ENCODE data around the gene DSC1. TPM values are rescaled to one million over a fixed set of nuclear protein-coding genes. Genes with fewer than 3 reads are reported as not detected.

The DSC1 gene
- total RNA-seq, 4 donors from 2014 or later = 0.35 TPM; not detected in 3

DNA sequence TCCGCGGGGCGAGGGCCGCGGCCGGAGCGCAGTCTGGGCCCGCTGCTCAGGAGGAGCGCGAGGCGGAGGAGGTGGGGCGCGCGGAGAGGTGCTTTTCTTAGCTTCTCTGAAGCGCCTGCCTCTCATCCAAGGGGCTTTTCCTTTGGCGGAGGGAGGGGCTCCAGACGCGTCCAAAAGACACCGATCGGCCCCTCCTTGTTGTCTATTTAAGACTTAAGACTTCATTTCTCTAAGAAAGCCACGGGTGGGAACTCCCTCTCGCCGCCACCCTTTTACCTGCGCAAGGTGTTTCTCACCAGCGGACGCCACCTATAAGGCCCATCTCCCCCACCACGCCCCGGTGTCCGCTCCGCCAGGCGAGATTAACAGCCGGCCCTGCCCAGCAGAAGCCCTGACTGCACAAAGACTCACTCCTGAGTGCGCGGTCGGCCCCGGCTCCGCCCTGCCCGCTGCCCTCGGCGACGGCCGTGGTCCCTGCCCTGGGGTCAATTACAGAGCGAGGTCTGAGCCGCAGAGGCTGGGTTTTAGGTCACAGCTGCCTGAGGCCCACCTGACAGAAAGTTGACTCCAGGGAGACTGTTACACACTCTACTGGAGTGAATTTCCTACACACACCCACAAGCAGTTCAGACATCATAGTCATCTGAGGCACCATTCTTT, 60.5 kb downstream of the DSC1 start, which contains the start of gene DSC2:
TSS of gene DSC2 (minus strand) at position 397 of the 660 bp plus-strand sequence. CDS start 450 bp downstream, outside the sequence.
- H3K4me3 ChIP-seq = peak within 1 kb of the TSS; percentile 27 to 91 (median 56)
- H3K27me3 ChIP-seq = no peaks in the 10 kb centered on the region
- TF ChIP-seq CTCF (IDR thresholded peaks at IDR 0.05) (peak in 1 of 6 experiments; percentile 9), POLR2A (IDR thresholded peaks at IDR 0.05) (peak; percentile 79 to 80)
- H3K4me1 ChIP-seq = peaks cover 0 to 3% (median 0%) of the 10 kb centered on the region in 4 donors
- peak in 2 of 3 donors; percentile 85 to 92 for DNase-seq
- H3K36me3 ChIP-seq = no peaks in the 10 kb centered on the region
- peaks cover 0 to 5% (median 0%) of the 10 kb centered on the region in 4 donors for H3K9me3 ChIP-seq
- H3K27ac ChIP-seq = peak within 1 kb of the TSS; percentile 55 to 99 (median 96)

DNA sequence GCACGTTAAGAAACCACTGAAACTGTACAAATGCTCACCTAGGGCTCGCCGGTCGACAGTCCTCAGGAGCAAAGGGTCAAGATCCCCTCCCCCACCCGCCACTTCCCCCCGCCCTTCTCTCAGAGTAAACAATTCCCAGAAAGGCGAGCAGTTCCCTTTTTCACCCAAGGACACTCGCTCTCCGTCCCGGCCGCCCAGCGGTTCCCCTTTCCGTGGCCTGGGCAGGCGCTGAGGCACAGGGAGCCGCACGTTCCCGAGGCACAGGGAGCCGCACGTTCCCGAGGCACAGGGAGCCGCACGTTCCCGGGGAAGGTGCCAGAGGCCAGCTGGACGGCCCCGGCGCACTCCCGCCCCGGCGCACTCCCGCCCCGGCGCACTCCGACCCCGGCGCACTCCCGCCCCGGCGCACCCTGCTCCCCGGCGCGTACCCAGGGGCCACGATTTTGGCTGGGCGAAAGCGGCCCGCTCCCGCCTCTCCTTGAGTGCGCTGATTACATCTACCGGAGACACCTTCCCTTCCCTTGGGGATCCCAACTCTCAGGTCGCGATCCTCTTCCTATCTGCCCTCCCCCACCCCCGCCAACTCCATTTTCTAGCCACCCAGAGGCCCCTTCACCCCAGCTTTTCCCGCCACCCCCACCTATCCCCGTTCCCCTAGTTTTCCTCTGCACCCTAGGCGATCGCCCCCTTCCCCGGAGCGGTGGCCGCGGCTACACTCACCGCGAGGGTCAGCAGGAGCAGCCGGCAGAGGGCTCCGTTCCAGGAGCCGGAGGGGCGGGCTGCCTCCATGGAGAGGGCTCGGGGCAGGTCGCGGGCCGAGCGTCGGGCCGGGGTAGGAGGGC, 61.3 kb downstream of the DSC1 start:
- H3K4me3 ChIP-seq = peak overlapping the region; percentile 27 to 91 (median 56)
- H3K9me3 ChIP-seq = peaks cover 0 to 5% (median 0%) of the 10 kb centered on the region in 4 donors
- H3K27ac ChIP-seq = peak overlapping the region; percentile 55 to 99 (median 96)
- H3K4me1 ChIP-seq = peaks cover 0 to 3% (median 0%) of the 10 kb centered on the region in 4 donors
- H3K36me3 ChIP-seq = no peaks in the 10 kb centered on the region
- DNase-seq = peak in 2 of 3 donors; percentile 80 to 88
- H3K27me3 ChIP-seq = no peaks in the 10 kb centered on the region
- TF ChIP-seq POLR2A (IDR thresholded peaks at IDR 0.05) (peak; percentile 73 to 78), CTCF (IDR thresholded peaks at IDR 0.05) (peak in 1 of 6 experiments; percentile 9)

DNA sequence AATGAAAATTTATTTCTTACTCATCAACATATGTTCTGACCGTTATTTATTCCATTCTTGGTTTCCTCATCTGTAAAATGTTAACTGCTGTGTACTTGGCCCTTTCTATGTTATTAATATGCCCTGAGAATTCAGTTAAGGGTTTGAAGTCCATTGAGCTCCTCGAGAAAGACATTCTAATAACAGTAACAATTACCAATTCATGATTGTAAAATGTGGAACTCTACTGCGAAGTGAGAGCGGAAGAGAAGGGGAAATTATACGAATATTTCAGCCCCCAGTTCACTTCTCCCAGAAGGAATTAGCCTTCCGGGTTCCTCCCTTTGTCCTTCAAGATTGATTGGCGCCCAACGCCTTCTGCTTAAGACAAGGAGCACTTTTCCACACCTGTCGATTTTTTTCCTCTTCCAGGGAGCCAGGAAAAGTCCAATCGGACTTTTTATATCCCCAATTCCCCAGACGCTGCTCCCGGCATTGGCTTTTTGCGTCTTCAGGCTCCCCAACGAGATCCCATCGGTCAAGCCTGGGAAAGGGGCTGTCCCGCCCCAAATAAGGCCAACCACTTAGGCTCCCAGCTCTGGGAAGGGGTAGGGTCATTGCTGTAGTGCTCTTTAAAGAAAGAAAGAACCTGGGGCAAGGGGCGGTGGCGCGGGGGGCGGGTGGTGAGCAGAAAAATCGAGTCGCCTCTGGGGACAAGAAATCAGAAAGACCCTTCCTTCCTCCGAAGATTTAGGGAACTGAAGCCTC, 62.0 kb downstream of the DSC1 start:
- Histone ChIP-seq H3K27me3 (no peaks in the 10 kb centered on the region), H3K4me1 (peaks cover 0 to 3% (median 0%) of the 10 kb centered on the region in 4 donors), H3K27ac (peak overlapping the region; percentile 55 to 99 (median 96)), H3K36me3 (no peaks in the 10 kb centered on the region), H3K9me3 (peaks cover 0 to 5% (median 0%) of the 10 kb centered on the region in 4 donors), H3K4me3 (peak overlapping the region; percentile 27 to 91 (median 56))
- peak in 2 of 3 donors; percentile 49 to 62 for DNase-seq
- TF ChIP-seq POLR2A (IDR thresholded peaks at IDR 0.05) (peak; percentile 42 to 47), CTCF (IDR thresholded peaks at IDR 0.05) (no peak)

- H3K9me3 ChIP-seq = peaks cover 0 to 5% (median 0%) of the 10 kb centered on the region in 4 donors
- DNase-seq = peak in 2 of 3 donors; percentile 46 to 55
- peak overlapping the region in 3 of 4 donors; percentile 95 to 99 (median 96) for H3K27ac ChIP-seq
- H3K27me3 ChIP-seq = no peaks in the 10 kb centered on the region
- H3K36me3 ChIP-seq = no peaks in the 10 kb centered on the region
- TF ChIP-seq POLR2A (IDR thresholded peaks at IDR 0.05) = peak in 1 of 2 donors; percentile 26
- TF ChIP-seq CTCF (IDR thresholded peaks at IDR 0.05) = no peak
- H3K4me1 ChIP-seq = peaks cover 0 to 3% (median 0%) of the 10 kb centered on the region in 4 donors
- H3K4me3 ChIP-seq = peak overlapping the region in 2 of 4 donors; percentile 61 to 91
Measured at GRCh38 chr18:31099450-31100230, 63.0 kb downstream of the DSC1 start.

Data from Peyer's patch (tissue), 4 donors.